Stimulated activated CD8-positive, alpha-beta memory T cell treated with anti-CD3 and anti-CD28 coated beads, Interleukin-12 subunit alpha, Interleukin-12 subunit beta, amount 100 ng/mL, for 4 hours (primary cell): ENCODE data around the gene PRSS1.
"Not testable (repeated sequence)": the region's sequence is repeated elsewhere in the genome, so short reads cannot be mapped to it uniquely, and the experiment has no call there.

ENCODE experiments used
- DNase-seq: peaks from one replicate; pipeline ENCODE4 v3.0.0-alpha.2; 2020; ENCODE audit warnings: low read depth

The PRSS1 gene

GRCh38 chr7:142749218-142749993, at the start of gene PRSS1:
Gene PRSS1, plus strand, starts transcription at chr7:142749472. Its CDS starts 13 bp downstream, at chr7:142749485.
- DNase-seq, result no peak

GRCh38 chr7:142700935-142701334, 48.3 kb upstream of the PRSS1 start:
- DNase-seq, result not testable (repeated sequence)

GRCh38 chr7:142703655-142704305, 45.5 kb upstream of the PRSS1 start:
- no peak for DNase-seq

GRCh38 chr7:142708726-142709125, 40.5 kb upstream of the PRSS1 start:
- DNase-seq, result not testable (repeated sequence)

- DNase-seq, result no peak
Measured at GRCh38 chr7:142709921-142710320, 39.4 kb upstream of the PRSS1 start.

GRCh38 chr7:142711196-142711595, 38.1 kb upstream of the PRSS1 start:
- DNase-seq, result no peak

- peak; percentile 14 for DNase-seq
Measured at GRCh38 chr7:142711746-142712616, 37.3 kb upstream of the PRSS1 start.

GRCh38 chr7:142712617-142712957, 36.7 kb upstream of the PRSS1 start:
- no peak for DNase-seq

- no peak for DNase-seq
Measured at GRCh38 chr7:142714375-142714774, 34.9 kb upstream of the PRSS1 start.

- no peak for DNase-seq
Measured at GRCh38 chr7:142716596-142716995, 32.7 kb upstream of the PRSS1 start.

- no peak for DNase-seq
Measured at GRCh38 chr7:142717453-142717852, 31.8 kb upstream of the PRSS1 start.

GRCh38 chr7:142718313-142718712, 31.0 kb upstream of the PRSS1 start:
- DNase-seq, result no peak

GRCh38 chr7:142720172-142720773, 29.0 kb upstream of the PRSS1 start:
- no peak for DNase-seq

GRCh38 chr7:142720986-142721385, 28.3 kb upstream of the PRSS1 start:
- DNase-seq, result no peak

GRCh38 chr7:142722248-142722794, 27.0 kb upstream of the PRSS1 start:
- no peak for DNase-seq

GRCh38 chr7:142733271-142733670, 16.0 kb upstream of the PRSS1 start:
- no peak for DNase-seq

- DNase-seq, result no peak
Measured at GRCh38 chr7:142739923-142740492, 9.3 kb upstream of the PRSS1 start.

GRCh38 chr7:142740786-142741185, 8.5 kb upstream of the PRSS1 start:
- DNase-seq, result no peak

- not testable (repeated sequence) for DNase-seq
Measured at GRCh38 chr7:142741932-142742331, 7.3 kb upstream of the PRSS1 start.

- no peak for DNase-seq
Measured at GRCh38 chr7:142745091-142745635, 4.1 kb upstream of the PRSS1 start.

GRCh38 chr7:142745745-142746144, 3.5 kb upstream of the PRSS1 start:
- DNase-seq, result no peak
